IMR-90 (cell line): Measurements from ENCODE around the gene TRIM37.

ENCODE experiments used
- BHLHE40 ChIP-seq: fragments of 150-350 bp; IDR thresholded peaks from 2 replicates; pipeline ENCODE4 v1.6.1; 2016; ENCODE audit warnings: mild to moderate bottlenecking, low read depth, low read length
- CEBPB ChIP-seq: IDR thresholded peaks from 2 replicates; pipeline ENCODE4 v1.6.1; 2012; ENCODE audit warnings: low read depth, low read length, improper control_type of control experiment
- MAFK ChIP-seq: IDR thresholded peaks from 2 replicates; pipeline ENCODE4 v1.6.1; 2012; ENCODE audit warnings: low read depth, low read length, improper control_type of control experiment
- MXI1 ChIP-seq: IDR thresholded peaks from 2 replicates; pipeline ENCODE4 v1.6.1; 2012; ENCODE audit warnings: low read depth, mild to moderate bottlenecking, low read length, moderate library complexity, borderline replicate concordance
- POLR2A ChIP-seq: IDR thresholded peaks from 2 replicates; pipeline ENCODE4 v1.6.1; 2012; ENCODE audit warnings: mild to moderate bottlenecking, low read depth, low read length
- TF ChIP-seq, protein P1 (sequence below): conservative IDR thresholded peaks from 2 replicates; pipeline ENCODE4 v1.5.1; 2012; ENCODE audit warnings: mild to moderate bottlenecking, low read depth, low read length, improper control_type of control experiment

DNA sequence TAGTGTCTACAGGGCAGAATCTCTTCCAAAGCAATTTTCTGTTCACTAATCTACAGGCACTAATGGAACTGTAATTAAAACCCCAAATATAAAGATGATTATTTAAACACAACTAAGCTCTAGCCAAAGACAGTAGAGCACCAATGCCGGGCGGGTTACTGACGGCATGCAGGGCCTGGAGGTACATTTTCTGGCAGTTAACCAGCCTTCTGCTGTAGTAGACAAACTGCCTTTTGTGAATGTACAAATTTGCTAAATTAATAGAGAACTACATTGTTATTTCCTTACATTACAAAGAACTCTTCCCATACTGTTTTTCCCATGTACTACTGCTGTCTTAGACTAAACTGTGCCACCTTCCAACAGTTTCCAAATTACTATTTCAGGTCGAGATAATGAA is 107.8 kb downstream of the TRIM37 start:
- TF ChIP-seq, protein P1, sequence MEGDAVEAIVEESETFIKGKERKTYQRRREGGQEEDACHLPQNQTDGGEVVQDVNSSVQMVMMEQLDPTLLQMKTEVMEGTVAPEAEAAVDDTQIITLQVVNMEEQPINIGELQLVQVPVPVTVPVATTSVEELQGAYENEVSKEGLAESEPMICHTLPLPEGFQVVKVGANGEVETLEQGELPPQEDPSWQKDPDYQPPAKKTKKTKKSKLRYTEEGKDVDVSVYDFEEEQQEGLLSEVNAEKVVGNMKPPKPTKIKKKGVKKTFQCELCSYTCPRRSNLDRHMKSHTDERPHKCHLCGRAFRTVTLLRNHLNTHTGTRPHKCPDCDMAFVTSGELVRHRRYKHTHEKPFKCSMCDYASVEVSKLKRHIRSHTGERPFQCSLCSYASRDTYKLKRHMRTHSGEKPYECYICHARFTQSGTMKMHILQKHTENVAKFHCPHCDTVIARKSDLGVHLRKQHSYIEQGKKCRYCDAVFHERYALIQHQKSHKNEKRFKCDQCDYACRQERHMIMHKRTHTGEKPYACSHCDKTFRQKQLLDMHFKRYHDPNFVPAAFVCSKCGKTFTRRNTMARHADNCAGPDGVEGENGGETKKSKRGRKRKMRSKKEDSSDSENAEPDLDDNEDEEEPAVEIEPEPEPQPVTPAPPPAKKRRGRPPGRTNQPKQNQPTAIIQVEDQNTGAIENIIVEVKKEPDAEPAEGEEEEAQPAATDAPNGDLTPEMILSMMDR = no peak
- no peak for TF ChIP-seq MAFK
- no peak for TF ChIP-seq BHLHE40
- no peak for TF ChIP-seq POLR2A
- no peak for TF ChIP-seq CEBPB
- TF ChIP-seq MXI1 = no peak
